Endodermal cell (in vitro differentiated cells): ENCODE measurements around the gene AMBRA1. TPM values are rescaled to one million over a fixed set of nuclear protein-coding genes. Genes with fewer than 3 reads are reported as not detected.

Experiments used
- DNase-seq: peaks from one replicate; pipeline ENCODE4 v3.0.0-alpha.2; 2017
- H3K27ac ChIP-seq: 2 replicates; pipeline ENCODE4 v1.5.1; 2013; ENCODE audit warnings: mild to moderate bottlenecking, low read depth, low read length, moderate library complexity
- H3K27me3 ChIP-seq: 2 replicates; pipeline ENCODE4 v1.6.1; 2013; ENCODE audit warnings: mild to moderate bottlenecking, low read length, moderate library complexity; ENCODE audit not compliant: insufficient read depth, control insufficient read depth, poor library complexity, severe bottlenecking
- H3K36me3 ChIP-seq: 2 replicates; pipeline ENCODE4 v1.7.0; 2013; ENCODE audit warnings: mild to moderate bottlenecking, low read length, moderate library complexity; ENCODE audit not compliant: control insufficient read depth, insufficient read depth
- H3K4me1 ChIP-seq: one replicate; pipeline ENCODE4 v1.7.0; 2013; ENCODE audit warnings: low read length; ENCODE audit not compliant: control insufficient read depth, insufficient read depth
- H3K4me3 ChIP-seq: 2 replicates; pipeline ENCODE4 v1.5.1; 2013; ENCODE audit warnings: mild to moderate bottlenecking, low read length, moderate library complexity
- H3K9ac ChIP-seq: 2 replicates; pipeline ENCODE4 v1.6.1; 2013; ENCODE audit warnings: mild to moderate bottlenecking, low read length, moderate library complexity; ENCODE audit not compliant: poor library complexity, severe bottlenecking; ENCODE audit errors: extremely low read depth
- H3K9me3 ChIP-seq: 2 replicates; pipeline ENCODE4 v1.6.1; 2013; ENCODE audit warnings: mild to moderate bottlenecking, low read length, moderate library complexity; ENCODE audit not compliant: control insufficient read depth
- H3K27ac Mint-ChIP-seq: 2 replicates; pipeline ENCODE4 v1.8.0; 2020; ENCODE audit warnings: mixed read lengths
- H3K27me3 Mint-ChIP-seq: 2 replicates; pipeline ENCODE4 v1.8.0; 2021; ENCODE audit warnings: mild to moderate bottlenecking, mixed read lengths; ENCODE audit not compliant: insufficient read depth
- H3K36me3 Mint-ChIP-seq: 2 replicates; pipeline ENCODE4 v1.8.0; 2020; ENCODE audit warnings: low read depth, mixed read lengths
- H3K4me1 Mint-ChIP-seq: 2 replicates; pipeline ENCODE4 v1.8.0; 2020; ENCODE audit warnings: mixed read lengths
- H3K4me3 Mint-ChIP-seq: 2 replicates; pipeline ENCODE4 v1.8.0; 2020; ENCODE audit warnings: mild to moderate bottlenecking, moderate library complexity, mixed read lengths
- H3K9me3 Mint-ChIP-seq: 2 replicates; pipeline ENCODE4 v1.8.0; 2020; ENCODE audit warnings: mild to moderate bottlenecking, mixed read lengths
- whole genome bisulfite sequencing, 2 experiments: methylation state at CpG; one replicate each; pipeline versions ENCODE4 v1.1.5 to v1.1.7; 2013; ENCODE audit warnings: missing lambda C conversion rate in 2 of 2, mixed read lengths in 1 of 2; ENCODE audit not compliant: insufficient coverage in 1 of 2, insufficient read length in 1 of 2; 5-methylcytosine and 5-hydroxymethylcytosine counted together
- total RNA-seq, 2 donors: library from RNA; stranded (reverse); fragmentation: NEBNext Ultra II Directional in 1 of 2; extraction: Animal tissue kit (Norgen Biotek cat#: 25700) in 1 of 2; gene quantifications; 2 replicates in 1 of 2; 3 replicates in 1 of 2; pipeline ENCODE4 v1.2.1, GENCODE V29; 2021
- TF ChIP-seq, protein P1 (sequence below): fragments of 200-600 bp; sonication (generic); conservative IDR thresholded peaks from 2 replicates; pipeline ENCODE4 v1.5.0; 2021; ENCODE audit warnings: antibody characterized with exemption, mild to moderate bottlenecking

The AMBRA1 gene
- total RNA-seq, 2 donors from 2014 or later, result 54.5 to 67.8 TPM

DNA sequence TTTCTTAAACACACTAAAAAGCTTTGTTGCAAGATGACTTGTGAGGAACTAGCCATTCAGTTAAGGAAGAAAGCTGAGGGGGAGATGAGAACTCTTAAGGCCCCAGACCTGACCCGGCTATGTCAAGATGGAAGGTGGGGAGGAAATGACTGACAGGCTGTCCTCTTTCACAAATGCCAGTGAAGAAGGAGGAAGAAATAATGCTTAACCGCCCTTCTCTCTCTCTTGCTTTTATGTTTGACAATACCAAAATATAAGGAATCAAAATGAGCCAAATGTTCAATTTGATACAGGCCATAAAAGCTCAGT lies 87.4 kb downstream of the AMBRA1 start:
- Mint-ChIP-seq H3K27ac (no peak overlapping the region), H3K4me3 (no peak overlapping the region), H3K9me3 (no peaks in the 10 kb centered on the region), H3K27me3 (no peaks in the 10 kb centered on the region), H3K36me3 (peaks cover 47% of the 10 kb centered on the region), H3K4me1 (peaks cover 29% of the 10 kb centered on the region)
- Histone ChIP-seq H3K4me3 (no peak overlapping the region), H3K4me1 (peaks cover 2% of the 10 kb centered on the region), H3K27me3 (no peaks in the 10 kb centered on the region), H3K9me3 (peaks cover 20% of the 10 kb centered on the region), H3K27ac (no peak overlapping the region), H3K36me3 (peaks cover 71% of the 10 kb centered on the region), H3K9ac (no peak overlapping the region)
- TF ChIP-seq, protein P1, sequence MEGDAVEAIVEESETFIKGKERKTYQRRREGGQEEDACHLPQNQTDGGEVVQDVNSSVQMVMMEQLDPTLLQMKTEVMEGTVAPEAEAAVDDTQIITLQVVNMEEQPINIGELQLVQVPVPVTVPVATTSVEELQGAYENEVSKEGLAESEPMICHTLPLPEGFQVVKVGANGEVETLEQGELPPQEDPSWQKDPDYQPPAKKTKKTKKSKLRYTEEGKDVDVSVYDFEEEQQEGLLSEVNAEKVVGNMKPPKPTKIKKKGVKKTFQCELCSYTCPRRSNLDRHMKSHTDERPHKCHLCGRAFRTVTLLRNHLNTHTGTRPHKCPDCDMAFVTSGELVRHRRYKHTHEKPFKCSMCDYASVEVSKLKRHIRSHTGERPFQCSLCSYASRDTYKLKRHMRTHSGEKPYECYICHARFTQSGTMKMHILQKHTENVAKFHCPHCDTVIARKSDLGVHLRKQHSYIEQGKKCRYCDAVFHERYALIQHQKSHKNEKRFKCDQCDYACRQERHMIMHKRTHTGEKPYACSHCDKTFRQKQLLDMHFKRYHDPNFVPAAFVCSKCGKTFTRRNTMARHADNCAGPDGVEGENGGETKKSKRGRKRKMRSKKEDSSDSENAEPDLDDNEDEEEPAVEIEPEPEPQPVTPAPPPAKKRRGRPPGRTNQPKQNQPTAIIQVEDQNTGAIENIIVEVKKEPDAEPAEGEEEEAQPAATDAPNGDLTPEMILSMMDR, result no peak
- no peak for DNase-seq
- 98 to 100% methylated on average over 1 to 2 of the region's 2 CpGs for WGBS, 2 experiments

DNA sequence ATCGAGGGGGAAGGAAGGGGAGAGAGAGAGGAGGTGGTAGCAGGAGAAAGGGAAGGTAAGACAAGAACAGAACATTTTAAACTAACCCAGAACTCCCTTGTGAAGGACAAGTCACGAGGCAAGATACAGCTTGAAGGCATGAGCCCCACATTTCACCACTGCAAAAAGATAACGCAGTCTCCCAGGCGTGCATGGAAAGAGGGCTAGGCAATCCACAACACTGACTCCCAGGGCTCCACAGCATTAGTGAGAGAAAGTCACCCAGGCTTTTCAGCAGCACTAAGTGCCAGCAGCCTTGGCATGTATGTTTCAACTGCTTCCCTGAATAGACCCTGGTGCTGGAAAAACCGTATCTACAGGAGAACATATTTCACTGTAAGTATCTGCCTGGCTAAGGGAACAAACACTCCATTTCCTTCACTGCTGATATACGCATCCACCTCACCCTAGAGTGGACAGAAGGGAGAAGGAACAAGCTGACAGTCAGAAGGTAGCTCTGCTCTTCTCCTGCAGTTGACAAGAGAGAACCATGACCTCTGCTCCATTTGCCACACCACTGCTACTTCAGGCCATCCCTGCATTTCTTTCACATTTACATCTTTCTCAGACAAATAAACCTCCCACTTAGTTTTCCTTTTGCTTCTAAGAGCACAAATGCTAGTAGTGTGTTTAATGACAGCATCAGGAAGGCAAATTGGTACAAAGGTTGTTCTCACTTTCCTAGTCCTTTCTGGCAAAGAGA lies 87.9 kb downstream of the AMBRA1 start:
- TF ChIP-seq, protein P1, result no peak
- Histone ChIP-seq H3K9ac (no peak overlapping the region), H3K27ac (no peak overlapping the region), H3K36me3 (peaks cover 71% of the 10 kb centered on the region), H3K4me3 (no peak overlapping the region), H3K9me3 (peaks cover 20% of the 10 kb centered on the region), H3K4me1 (peaks cover 7% of the 10 kb centered on the region), H3K27me3 (no peaks in the 10 kb centered on the region)
- WGBS, 2 experiments, result 89 to 98% methylated on average over 4 to 6 of the region's 6 CpGs
- Mint-ChIP-seq H3K36me3 (peaks cover 49% of the 10 kb centered on the region), H3K27me3 (no peaks in the 10 kb centered on the region), H3K27ac (no peak overlapping the region), H3K4me1 (peaks cover 31% of the 10 kb centered on the region), H3K9me3 (no peaks in the 10 kb centered on the region), H3K4me3 (no peak overlapping the region)
- no peak for DNase-seq

DNA sequence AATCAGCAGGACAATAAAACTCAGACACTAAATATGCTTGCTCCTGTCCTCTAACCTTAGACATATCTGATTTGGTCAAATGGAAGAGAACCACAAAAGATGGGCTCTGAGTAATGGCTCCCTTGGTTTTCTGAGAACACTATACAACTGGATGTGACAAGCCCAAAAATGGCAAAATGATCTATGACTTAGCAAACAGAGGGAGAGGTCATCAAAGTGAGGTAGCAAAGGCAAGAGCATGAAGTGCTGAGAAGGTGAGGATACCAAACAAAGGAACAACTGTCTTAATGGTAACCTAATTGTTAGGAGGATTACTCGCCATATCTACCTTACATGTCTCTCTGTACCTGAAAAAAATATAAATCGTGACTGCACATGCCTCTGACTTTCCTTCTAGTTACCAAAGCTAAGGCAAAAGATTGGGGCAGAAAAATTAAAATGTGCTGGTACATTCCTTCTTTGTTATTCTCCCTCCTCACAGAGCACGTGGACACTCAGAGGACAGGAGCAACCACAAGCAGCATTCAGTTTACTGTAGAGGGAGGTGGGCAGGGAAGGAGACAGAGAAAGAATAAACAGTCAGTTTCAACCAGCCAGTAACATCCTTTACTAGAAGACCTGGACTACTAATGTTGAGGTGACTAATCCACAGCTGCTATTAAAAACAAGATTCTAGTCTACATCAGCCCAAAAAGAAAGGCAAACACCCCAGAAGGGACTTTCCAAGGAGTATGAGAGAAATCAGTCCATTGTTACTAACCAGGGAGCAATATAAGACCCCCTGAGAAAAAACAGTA lies 88.8 kb downstream of the AMBRA1 start:
- Histone ChIP-seq H3K9me3 (peaks cover 20% of the 10 kb centered on the region), H3K9ac (no peak overlapping the region), H3K4me3 (no peak overlapping the region), H3K36me3 (peaks cover 67% of the 10 kb centered on the region), H3K27me3 (no peaks in the 10 kb centered on the region), H3K4me1 (peaks cover 7% of the 10 kb centered on the region), H3K27ac (no peak overlapping the region)
- peak overlapping the region; percentile 74 for H3K27ac Mint-ChIP-seq
- DNase-seq, result no peak
- TF ChIP-seq, protein P1, result no peak
- 80 to 94% methylated on average over 1 to 2 of the region's 3 CpGs for WGBS, 2 experiments
- H3K9me3 Mint-ChIP-seq, result no peaks in the 10 kb centered on the region
- no peak overlapping the region for H3K4me3 Mint-ChIP-seq
- H3K4me1 Mint-ChIP-seq, result peaks cover 40% of the 10 kb centered on the region
- H3K27me3 Mint-ChIP-seq, result no peaks in the 10 kb centered on the region
- peaks cover 49% of the 10 kb centered on the region for H3K36me3 Mint-ChIP-seq
